SU-DHL-6 (cell line): Measurements from ENCODE around the gene CCDC15.

Experiments used
- H2AFZ ChIP-seq: fragments of 200-600 bp; sonication (generic); 2 replicates; pipeline ENCODE4 v1.6.1; 2014; ENCODE audit warnings: low read depth, mild to moderate bottlenecking, moderate library complexity, mixed read lengths, antibody characterized with exemption, low read length; ENCODE audit not compliant: severe bottlenecking
- H3F3A ChIP-seq: fragments of 200-600 bp; shearing (Covaris generic); 2 replicates; pipeline ENCODE4 v1.6.0; 2016; ENCODE audit warnings: antibody characterized with exemption, mild to moderate bottlenecking; ENCODE audit not compliant: insufficient read depth
- H3K27ac ChIP-seq: fragments of 200-600 bp; sonication (generic); 2 replicates; pipeline ENCODE4 v1.5.1; 2016; ENCODE audit warnings: low read depth, mild to moderate bottlenecking, low read length, moderate library complexity, mixed read lengths
- H3K27me3 ChIP-seq: fragments of 200-600 bp; sonication (generic), shearing (Covaris generic); 2 replicates; pipeline ENCODE4 v1.6.0; 2014; ENCODE audit warnings: mild to moderate bottlenecking, low read length
- H3K36me3 ChIP-seq: fragments of 200-600 bp; sonication (generic); 2 replicates; pipeline ENCODE4 v1.6.1; 2014; ENCODE audit warnings: mild to moderate bottlenecking, low read length, mixed read lengths
- H3K4me2 ChIP-seq: fragments of 300-600, 200-600 bp; shearing (Covaris generic), sonication (generic); 2 replicates; pipeline ENCODE4 v1.6.0; 2014; ENCODE audit warnings: low read length, low read depth, mild to moderate bottlenecking; ENCODE audit not compliant: poor library complexity, severe bottlenecking
- H3K4me3 ChIP-seq: fragments of 200-600 bp; sonication (generic); 2 replicates; pipeline ENCODE4 v1.5.1; 2014; ENCODE audit warnings: antibody characterized with exemption, low read length, mild to moderate bottlenecking, mixed read lengths; ENCODE audit not compliant: insufficient read depth, poor library complexity, severe bottlenecking
- H3K79me2 ChIP-seq: fragments of 200-600 bp; sonication (generic); 2 replicates; pipeline ENCODE4 v1.6.1; 2014; ENCODE audit warnings: mild to moderate bottlenecking, low read length, moderate library complexity; ENCODE audit not compliant: insufficient read depth
- H3K9ac ChIP-seq: fragments of 200-600 bp; sonication (generic); 2 replicates; pipeline ENCODE4 v1.7.0; 2014; ENCODE audit warnings: mild to moderate bottlenecking, low read length
- H3K9me2 ChIP-seq: fragments of 200-600 bp; sonication (generic); replicated peaks from 2 replicates; pipeline ENCODE4 v1.6.1; 2014; ENCODE audit warnings: low read length; ENCODE audit not compliant: insufficient read depth
- H3K9me3 ChIP-seq: fragments of 200-600 bp; sonication (generic); 2 replicates; pipeline ENCODE4 v1.6.1; 2014; ENCODE audit warnings: low read length, mixed read lengths; ENCODE audit not compliant: insufficient read depth
- H4K20me1 ChIP-seq: fragments of 200-600 bp; sonication (generic); 2 replicates; pipeline ENCODE4 v1.6.1; 2014; ENCODE audit warnings: low read depth, mild to moderate bottlenecking, antibody characterized with exemption, low read length, moderate library complexity, mixed read lengths
- EZH2phosphoT487 ChIP-seq: fragments of 200-600 bp; sonication (generic), shearing (Covaris generic); conservative IDR thresholded peaks from 2 replicates; pipeline ENCODE4 v1.6.1; 2018; ENCODE audit warnings: mild to moderate bottlenecking, antibody characterized with exemption, low read length, moderate library complexity, mixed read lengths
- TF ChIP-seq, protein P1 (sequence below): fragments of 200-600 bp; sonication (generic); IDR thresholded peaks from one replicate; pipeline ENCODE4 v1.5.1; 2017; ENCODE audit warnings: antibody characterized with exemption, mild to moderate bottlenecking, low read length, moderate library complexity; ENCODE audit not compliant: insufficient read depth, poor library complexity, severe bottlenecking

Gene CCDC15

DNA sequence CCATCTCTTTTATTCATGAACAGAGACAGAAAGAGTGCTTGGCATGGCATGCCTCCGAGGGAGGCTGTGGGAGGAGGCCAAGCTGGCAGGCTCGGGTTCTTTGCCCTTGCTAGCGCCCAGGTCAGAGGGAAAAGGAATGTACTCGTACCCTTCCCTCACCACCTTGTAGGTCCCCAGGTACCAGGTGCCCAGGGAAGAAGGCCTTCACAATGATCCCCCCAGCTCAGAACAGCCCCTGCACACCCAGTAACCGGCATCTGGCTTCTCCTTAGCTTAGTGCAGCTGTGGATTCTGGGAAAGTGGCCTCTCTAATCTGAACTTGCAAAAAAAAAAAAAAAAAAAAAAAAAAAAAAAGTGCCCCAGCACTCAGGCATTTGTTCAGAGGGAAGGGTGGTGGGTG, 33.6 kb upstream of the CCDC15 start:
- Histone ChIP-seq H4K20me1 (no peaks in the 10 kb centered on the region), H2AFZ (no peak overlapping the region), H3K9ac (no peak overlapping the region), H3F3A (no peaks in the 10 kb centered on the region), H3K27ac (no peak overlapping the region), H3K4me2 (no peak overlapping the region), H3K79me2 (no peaks in the 10 kb centered on the region), H3K27me3 (no peaks in the 10 kb centered on the region), H3K9me3 (no peaks in the 10 kb centered on the region), H3K4me3 (no peak overlapping the region), H3K9me2 (no peaks in the 10 kb centered on the region), H3K36me3 (no peaks in the 10 kb centered on the region)
- TF ChIP-seq, protein P1, sequence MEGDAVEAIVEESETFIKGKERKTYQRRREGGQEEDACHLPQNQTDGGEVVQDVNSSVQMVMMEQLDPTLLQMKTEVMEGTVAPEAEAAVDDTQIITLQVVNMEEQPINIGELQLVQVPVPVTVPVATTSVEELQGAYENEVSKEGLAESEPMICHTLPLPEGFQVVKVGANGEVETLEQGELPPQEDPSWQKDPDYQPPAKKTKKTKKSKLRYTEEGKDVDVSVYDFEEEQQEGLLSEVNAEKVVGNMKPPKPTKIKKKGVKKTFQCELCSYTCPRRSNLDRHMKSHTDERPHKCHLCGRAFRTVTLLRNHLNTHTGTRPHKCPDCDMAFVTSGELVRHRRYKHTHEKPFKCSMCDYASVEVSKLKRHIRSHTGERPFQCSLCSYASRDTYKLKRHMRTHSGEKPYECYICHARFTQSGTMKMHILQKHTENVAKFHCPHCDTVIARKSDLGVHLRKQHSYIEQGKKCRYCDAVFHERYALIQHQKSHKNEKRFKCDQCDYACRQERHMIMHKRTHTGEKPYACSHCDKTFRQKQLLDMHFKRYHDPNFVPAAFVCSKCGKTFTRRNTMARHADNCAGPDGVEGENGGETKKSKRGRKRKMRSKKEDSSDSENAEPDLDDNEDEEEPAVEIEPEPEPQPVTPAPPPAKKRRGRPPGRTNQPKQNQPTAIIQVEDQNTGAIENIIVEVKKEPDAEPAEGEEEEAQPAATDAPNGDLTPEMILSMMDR = no peak
- no peak for TF ChIP-seq EZH2phosphoT487

DNA sequence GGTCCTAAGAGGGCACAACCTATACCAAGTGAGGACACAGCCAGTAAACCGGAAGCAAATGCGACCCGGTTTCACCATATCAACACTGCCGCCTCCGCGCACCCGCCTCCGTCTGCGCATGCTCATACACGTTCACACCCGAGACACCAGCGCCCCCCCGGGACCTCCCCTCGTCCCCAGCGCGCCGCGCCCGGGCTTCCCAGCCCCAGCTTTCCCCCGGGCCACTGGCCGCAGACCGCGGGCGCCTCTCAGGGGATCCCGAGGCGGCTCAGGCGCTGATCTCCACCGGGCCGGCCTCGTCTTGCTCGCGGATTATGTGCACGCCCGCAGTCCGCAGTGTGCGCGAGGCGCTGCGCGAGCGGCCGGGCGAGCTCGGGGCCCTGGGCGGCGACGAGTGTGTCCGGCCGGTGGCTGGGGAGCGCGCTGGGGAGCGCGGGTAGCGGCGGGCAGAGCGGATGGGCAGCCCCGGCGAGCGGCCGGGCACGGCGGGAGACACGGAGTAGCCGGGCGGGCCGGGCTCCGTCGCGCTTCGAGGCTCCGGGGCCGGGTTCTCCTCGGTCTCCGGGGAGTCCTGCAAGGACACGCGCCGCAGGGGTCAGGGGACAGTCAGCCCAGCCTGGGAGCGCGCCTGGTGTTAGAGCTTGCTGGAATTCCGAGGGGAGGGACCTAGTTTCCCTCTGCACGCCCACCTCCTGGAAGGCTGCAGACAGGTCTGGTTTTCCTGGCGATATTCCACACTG, 33.0 kb upstream of the CCDC15 start:
- Histone ChIP-seq H4K20me1 (no peaks in the 10 kb centered on the region), H3K9me3 (no peaks in the 10 kb centered on the region), H3K4me2 (no peak overlapping the region), H3F3A (no peaks in the 10 kb centered on the region), H2AFZ (no peak overlapping the region), H3K79me2 (no peaks in the 10 kb centered on the region), H3K27me3 (no peaks in the 10 kb centered on the region), H3K9ac (no peak overlapping the region), H3K4me3 (no peak overlapping the region), H3K27ac (no peak overlapping the region), H3K36me3 (no peaks in the 10 kb centered on the region), H3K9me2 (no peaks in the 10 kb centered on the region)
- TF ChIP-seq, protein P1 = no peak
- no peak for TF ChIP-seq EZH2phosphoT487

DNA sequence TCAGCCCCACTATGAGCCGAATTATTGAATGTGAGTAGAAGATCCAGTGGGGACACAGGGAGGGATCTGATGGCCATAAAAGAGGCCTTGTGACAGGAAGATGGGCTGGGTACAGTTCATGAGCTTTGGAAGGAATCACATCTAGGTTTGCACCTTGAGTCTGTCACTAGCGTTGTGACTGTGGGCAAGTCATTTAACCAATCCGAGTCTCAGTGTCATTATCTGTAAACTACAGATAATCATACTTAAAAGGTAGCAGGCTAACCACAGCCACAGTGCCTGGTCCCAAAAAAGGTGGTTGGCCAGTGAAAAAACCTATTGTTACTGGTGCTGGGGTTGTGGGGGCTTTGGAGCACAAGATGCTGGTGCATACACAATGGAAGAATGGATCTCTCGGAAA, 31.2 kb upstream of the CCDC15 start:
- H3K4me3 ChIP-seq = no peak overlapping the region
- H3K4me2 ChIP-seq = no peak overlapping the region
- no peaks in the 10 kb centered on the region for H3K27me3 ChIP-seq
- no peaks in the 10 kb centered on the region for H4K20me1 ChIP-seq
- H2AFZ ChIP-seq = no peak overlapping the region
- H3F3A ChIP-seq = no peaks in the 10 kb centered on the region
- no peaks in the 10 kb centered on the region for H3K79me2 ChIP-seq
- no peak overlapping the region for H3K9ac ChIP-seq
- H3K9me3 ChIP-seq = no peaks in the 10 kb centered on the region
- TF ChIP-seq, protein P1 = no peak
- TF ChIP-seq EZH2phosphoT487 = no peak
- no peak overlapping the region for H3K27ac ChIP-seq
- no peaks in the 10 kb centered on the region for H3K9me2 ChIP-seq
- H3K36me3 ChIP-seq = no peaks in the 10 kb centered on the region
